AML-193 (cell line): ENCODE measurements around the gene ILKAP.

ENCODE experiments used
- DNase-seq, 2 experiments: peaks; one replicate each; lab custom pipeline; 2025; lab: John Stamatoyannopoulos, UW

The ILKAP gene

GRCh38 chr2:238237431-238238135 is 34.1 kb upstream of the ILKAP start:
- DNase-seq: no peak

- DNase-seq: no peak
Observed at GRCh38 chr2:238236571-238236970, 33.1 kb upstream of the ILKAP start.

GRCh38 chr2:238235856-238236255 is 32.4 kb upstream of the ILKAP start:
- no peak for DNase-seq

GRCh38 chr2:238235331-238235732 is 31.8 kb upstream of the ILKAP start:
- no peak for DNase-seq

GRCh38 chr2:238233625-238234024 is 30.1 kb upstream of the ILKAP start:
- no peak for DNase-seq

- DNase-seq: no peak
Observed at GRCh38 chr2:238231809-238232208, 28.3 kb upstream of the ILKAP start.

GRCh38 chr2:238231251-238231793 is 27.8 kb upstream of the ILKAP start:
- DNase-seq: no peak

- DNase-seq: no peak
Observed at GRCh38 chr2:238230699-238231098, 27.2 kb upstream of the ILKAP start.

- no peak for DNase-seq
Observed at GRCh38 chr2:238228700-238229099, 25.2 kb upstream of the ILKAP start.

GRCh38 chr2:238227587-238228032 is 24.1 kb upstream of the ILKAP start:
- DNase-seq: no peak

- DNase-seq: no peak
Observed at GRCh38 chr2:238226698-238227586, 23.4 kb upstream of the ILKAP start.

- no peak for DNase-seq
Observed at GRCh38 chr2:238225911-238226697, 22.6 kb upstream of the ILKAP start.

- no peak for DNase-seq
Observed at GRCh38 chr2:238225121-238225520, 21.6 kb upstream of the ILKAP start.

GRCh38 chr2:238224356-238225035 is 21.0 kb upstream of the ILKAP start:
- DNase-seq: no peak

- no peak for DNase-seq
Observed at GRCh38 chr2:238220892-238221521, 17.5 kb upstream of the ILKAP start.

- DNase-seq: no peak
Observed at GRCh38 chr2:238220274-238220891, 16.9 kb upstream of the ILKAP start.

- DNase-seq: no peak
Observed at GRCh38 chr2:238216651-238217184, 13.2 kb upstream of the ILKAP start.

GRCh38 chr2:238207006-238207405 is 3.5 kb upstream of the ILKAP start:
- no peak for DNase-seq

- DNase-seq: peak; percentile 29 to 39
Observed at GRCh38 chr2:238203973-238204683, 633 bp upstream of the ILKAP start.
